SK-N-MC (cell line): Measurements from ENCODE around the gene DMRTB1.

ENCODE experiments used
- EZH2 ChIP-seq: fragments of 200-600 bp; sonication (generic); IDR thresholded peaks from one replicate; pipeline ENCODE4 v1.6.1; 2017; ENCODE audit warnings: antibody characterized with exemption
- POLR2AphosphoS5 ChIP-seq: IDR thresholded peaks from 2 replicates; pipeline ENCODE4 v1.6.1; 2012; ENCODE audit warnings: mild to moderate bottlenecking, low read depth, low read length, borderline replicate concordance

DNA sequence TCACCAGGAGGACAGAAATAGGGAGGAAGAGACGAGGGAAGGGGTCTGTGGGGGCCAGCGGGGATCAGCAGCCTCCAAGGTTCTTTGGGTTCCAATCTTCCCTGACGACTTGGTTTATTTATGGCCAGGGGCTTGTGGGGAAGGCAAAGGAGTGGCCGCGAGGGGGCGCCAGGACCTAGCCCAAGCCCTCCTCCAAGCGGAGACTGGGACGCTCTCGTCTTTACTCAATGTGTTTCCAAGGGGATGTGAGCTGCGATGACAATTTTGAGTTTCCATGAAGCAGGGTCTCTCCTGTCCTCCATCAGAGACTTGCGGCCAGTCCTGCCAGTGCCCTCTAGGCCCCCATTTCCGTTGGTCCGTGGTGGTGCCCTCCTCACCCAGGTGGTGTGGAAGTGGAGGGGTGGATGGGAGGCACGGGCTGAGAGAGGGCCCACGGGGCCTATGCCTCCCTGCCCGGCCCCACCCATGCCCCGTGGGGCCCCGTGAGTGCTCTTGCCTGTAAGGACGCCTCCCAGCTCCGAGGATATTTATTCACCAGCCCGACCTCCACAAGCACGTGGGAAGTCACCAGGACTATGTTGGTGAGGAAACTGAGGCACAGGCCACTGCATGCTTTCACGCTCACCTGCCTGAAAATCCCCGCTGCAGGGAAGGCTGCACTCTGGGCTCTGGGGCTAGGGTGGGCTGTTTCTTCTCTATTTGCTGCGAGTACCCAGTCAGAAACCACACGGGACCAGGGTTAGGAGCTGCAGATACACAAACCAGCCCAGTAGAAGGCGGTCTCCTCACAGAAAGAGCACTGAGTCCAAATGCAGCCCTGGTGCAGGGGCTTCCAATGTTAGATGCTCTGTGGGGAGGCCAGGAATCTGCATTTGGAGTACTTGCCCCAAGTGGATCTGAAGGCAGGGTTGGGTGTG, 26.5 kb downstream of the DMRTB1 start:
- TF ChIP-seq EZH2 (no peak), POLR2AphosphoS5 (no peak)
